Brain microvascular endothelial cell (primary cell): ENCODE results near the gene GLG1.

Source experiments
- DNase-seq: peaks from one replicate; pipeline ENCODE4 v3.0.0-alpha.2; 2020
- H3K27ac ChIP-seq: fragments of 250-450 bp; sonication (Bioruptor Pico); 2 replicates; pipeline ENCODE4 v1.5.1; 2020; ENCODE audit warnings: mild to moderate bottlenecking, moderate library complexity
- H3K27me3 ChIP-seq: fragments of 250-450 bp; sonication (Bioruptor Pico); replicated peaks from 2 replicates; pipeline ENCODE4 v1.5.1; 2020; ENCODE audit warnings: mild to moderate bottlenecking
- H3K36me3 ChIP-seq: fragments of 250-450 bp; sonication (Bioruptor Pico); replicated peaks from 2 replicates; pipeline ENCODE4 v1.5.1; 2020; ENCODE audit warnings: mild to moderate bottlenecking
- H3K4me3 ChIP-seq: 2 replicates; pipeline ENCODE4 v1.5.1; 2011; ENCODE audit warnings: low read depth, mild to moderate bottlenecking, control low read depth, low read length, moderate library complexity
- in situ Hi-C: cut with HindIII; loops from 2 replicates; pipeline ENCODE4 v1.10.0; 2017; ENCODE audit warnings: low sequenced_read_pairs, low pct_ligation_motif_present
- TF ChIP-seq, protein P1 (sequence below): IDR thresholded peaks from 2 replicates; pipeline ENCODE4 v1.5.1; 2011; ENCODE audit warnings: low read depth, mild to moderate bottlenecking, moderate library complexity, low read length, control low read depth, inconsistent platforms; ENCODE audit errors: missing control alignments

Gene GLG1

GRCh38 chr16:74596586-74596985, 10.3 kb downstream of the GLG1 start:
- Histone ChIP-seq H3K4me3 (no peak overlapping the region), H3K27ac (no peak overlapping the region), H3K27me3 (no peaks in the 10 kb centered on the region), H3K36me3 (peaks cover 2% of the 10 kb centered on the region)
- in situ Hi-C loops: no loop called here
- TF ChIP-seq, protein P1, sequence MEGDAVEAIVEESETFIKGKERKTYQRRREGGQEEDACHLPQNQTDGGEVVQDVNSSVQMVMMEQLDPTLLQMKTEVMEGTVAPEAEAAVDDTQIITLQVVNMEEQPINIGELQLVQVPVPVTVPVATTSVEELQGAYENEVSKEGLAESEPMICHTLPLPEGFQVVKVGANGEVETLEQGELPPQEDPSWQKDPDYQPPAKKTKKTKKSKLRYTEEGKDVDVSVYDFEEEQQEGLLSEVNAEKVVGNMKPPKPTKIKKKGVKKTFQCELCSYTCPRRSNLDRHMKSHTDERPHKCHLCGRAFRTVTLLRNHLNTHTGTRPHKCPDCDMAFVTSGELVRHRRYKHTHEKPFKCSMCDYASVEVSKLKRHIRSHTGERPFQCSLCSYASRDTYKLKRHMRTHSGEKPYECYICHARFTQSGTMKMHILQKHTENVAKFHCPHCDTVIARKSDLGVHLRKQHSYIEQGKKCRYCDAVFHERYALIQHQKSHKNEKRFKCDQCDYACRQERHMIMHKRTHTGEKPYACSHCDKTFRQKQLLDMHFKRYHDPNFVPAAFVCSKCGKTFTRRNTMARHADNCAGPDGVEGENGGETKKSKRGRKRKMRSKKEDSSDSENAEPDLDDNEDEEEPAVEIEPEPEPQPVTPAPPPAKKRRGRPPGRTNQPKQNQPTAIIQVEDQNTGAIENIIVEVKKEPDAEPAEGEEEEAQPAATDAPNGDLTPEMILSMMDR: no peak
- no peak for DNase-seq

GRCh38 chr16:74592847-74593246, 14.1 kb downstream of the GLG1 start:
- H3K36me3 ChIP-seq: peaks cover 2% of the 10 kb centered on the region
- in situ Hi-C loops: no loop called here
- H3K27me3 ChIP-seq: no peaks in the 10 kb centered on the region
- DNase-seq: no peak
- TF ChIP-seq, protein P1: no peak
- H3K4me3 ChIP-seq: no peak overlapping the region
- no peak overlapping the region for H3K27ac ChIP-seq

- H3K27me3 ChIP-seq: no peaks in the 10 kb centered on the region
- DNase-seq: no peak
- TF ChIP-seq, protein P1: no peak
- H3K4me3 ChIP-seq: no peak overlapping the region
- H3K36me3 ChIP-seq: peaks cover 2% of the 10 kb centered on the region
- in situ Hi-C loops: no loop called here
- H3K27ac ChIP-seq: no peak overlapping the region
Measured at GRCh38 chr16:74591876-74592650, 14.9 kb downstream of the GLG1 start.

- no peaks in the 10 kb centered on the region for H3K36me3 ChIP-seq
- no peak for DNase-seq
- no peaks in the 10 kb centered on the region for H3K27me3 ChIP-seq
- H3K4me3 ChIP-seq: no peak overlapping the region
- H3K27ac ChIP-seq: no peak overlapping the region
- in situ Hi-C loops: no loop called here
- TF ChIP-seq, protein P1: no peak
Measured at GRCh38 chr16:74586948-74587347, 20.0 kb downstream of the GLG1 start.

DNA sequence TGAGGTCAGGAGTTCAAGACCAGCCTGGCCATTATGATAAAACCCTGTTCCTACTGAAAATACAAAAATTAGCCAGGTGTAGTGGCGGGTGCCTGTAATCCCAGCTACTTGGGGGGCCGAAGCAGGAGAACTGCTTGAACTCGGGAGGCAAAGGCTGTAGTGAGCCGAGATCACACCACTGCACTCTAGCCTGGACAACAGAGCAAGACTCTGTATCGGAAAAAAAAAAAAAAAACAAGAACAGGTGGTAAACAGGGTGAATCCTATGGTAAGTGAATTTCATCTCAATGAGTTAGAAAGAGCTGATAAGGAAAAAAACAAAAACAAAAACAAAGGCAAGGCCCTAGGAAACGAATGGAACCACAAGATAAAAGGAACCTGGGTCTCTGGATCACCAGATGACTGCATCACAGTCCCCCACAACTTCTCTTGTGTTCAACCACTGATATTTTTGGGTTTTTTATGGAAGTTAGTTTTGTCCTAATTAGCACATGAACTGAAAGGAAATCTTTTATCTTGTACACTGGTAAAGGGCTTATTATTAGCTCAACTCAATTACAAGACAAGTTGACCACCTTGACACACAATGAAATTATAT, 21.0 kb downstream of the GLG1 start:
- H3K36me3 ChIP-seq: no peaks in the 10 kb centered on the region
- TF ChIP-seq, protein P1: no peak
- in situ Hi-C loops: no loop called here
- H3K27me3 ChIP-seq: no peaks in the 10 kb centered on the region
- DNase-seq: no peak
- no peak overlapping the region for H3K27ac ChIP-seq
- no peak overlapping the region for H3K4me3 ChIP-seq
